Measurements from ENCODE around the gene FIP1L1. TPM values are rescaled to one million over a fixed set of nuclear protein-coding genes. Genes with fewer than 3 reads are reported as not detected.

FIP1L1 gene
- total and polyA plus RNA-seq, 2 of the 13 experiments (the other 11 are each of a cell fraction or from before 2014, with no cell fraction given), result 14.9 to 69.4 TPM

- TF ChIP-seq, protein P1, sequence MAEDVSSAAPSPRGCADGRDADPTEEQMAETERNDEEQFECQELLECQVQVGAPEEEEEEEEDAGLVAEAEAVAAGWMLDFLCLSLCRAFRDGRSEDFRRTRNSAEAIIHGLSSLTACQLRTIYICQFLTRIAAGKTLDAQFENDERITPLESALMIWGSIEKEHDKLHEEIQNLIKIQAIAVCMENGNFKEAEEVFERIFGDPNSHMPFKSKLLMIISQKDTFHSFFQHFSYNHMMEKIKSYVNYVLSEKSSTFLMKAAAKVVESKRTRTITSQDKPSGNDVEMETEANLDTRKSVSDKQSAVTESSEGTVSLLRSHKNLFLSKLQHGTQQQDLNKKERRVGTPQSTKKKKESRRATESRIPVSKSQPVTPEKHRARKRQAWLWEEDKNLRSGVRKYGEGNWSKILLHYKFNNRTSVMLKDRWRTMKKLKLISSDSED (CRISPR knock-in tag; IDR thresholded peaks at IDR 0.05), result no peak
- TF ChIP-seq SRF (IDR thresholded peaks at IDR 0.05; ENCODE audit: low read depth, low read length) (no peak), TFE3 (CRISPR knock-in tag; IDR thresholded peaks at IDR 0.05) (no peak), GATA4 (IDR thresholded peaks at IDR 0.05; ENCODE audit: borderline replicate concordance, low read depth) (no peak), ZBTB20 (CRISPR knock-in tag; IDR thresholded peaks at IDR 0.05; ENCODE audit: borderline replicate concordance, low read depth) (0 out of 2 replicates have a peak, but pooled peaks have one; percentile 27), PRMT3 (CRISPR knock-in tag; IDR thresholded peaks at IDR 0.05; ENCODE audit: borderline replicate concordance, low read depth) (no peak), SKI (IDR thresholded peaks at IDR 0.05; ENCODE audit: partially characterized antibody) (no peak), MED1 (CRISPR knock-in tag; IDR thresholded peaks at IDR 0.05) (peak; percentile 30; the same call in 1 of the 2 replicates), ZBTB49 (CRISPR knock-in tag; IDR thresholded peaks at IDR 0.05; ENCODE audit: borderline replicate concordance) (no peak), ZNF629 (CRISPR knock-in tag; conservative IDR thresholded peaks at IDR 0.05) (peak; percentile 49; the same call in 1 of the 2 replicates), ZMYM2 (CRISPR knock-in tag; IDR thresholded peaks at IDR 0.05) (no peak), HOXD1 (CRISPR knock-in tag; IDR thresholded peaks at IDR 0.05) (no peak), ZNF292 (CRISPR knock-in tag; IDR thresholded peaks at IDR 0.05; ENCODE audit: borderline replicate concordance, low read depth) (peak; percentile 79; the same call in 1 of the 2 replicates), TP53 (CRISPR knock-in tag; conservative IDR thresholded peaks at IDR 0.05) (no peak), RXRA (CRISPR knock-in tag; IDR thresholded peaks at IDR 0.05) (0 out of 2 replicates have a peak, but pooled peaks have one; percentile 17), FOXK2 (IDR thresholded peaks at IDR 0.05) (no peak), POLR2A (IDR thresholded peaks at IDR 0.05; ENCODE audit: insufficient read depth in 1 of 2, low read depth in 2 of 2, low read length in 2 of 2) (peak in 1 of 2 experiments; percentile 35; a peak in 1 of 4 replicates), ZNF274 (CRISPR knock-in tag; IDR thresholded peaks at IDR 0.05) (no peak), HDAC1 (CRISPR knock-in tag; IDR thresholded peaks at IDR 0.05) (no peak)
- TF ChIP-seq, protein P2, sequence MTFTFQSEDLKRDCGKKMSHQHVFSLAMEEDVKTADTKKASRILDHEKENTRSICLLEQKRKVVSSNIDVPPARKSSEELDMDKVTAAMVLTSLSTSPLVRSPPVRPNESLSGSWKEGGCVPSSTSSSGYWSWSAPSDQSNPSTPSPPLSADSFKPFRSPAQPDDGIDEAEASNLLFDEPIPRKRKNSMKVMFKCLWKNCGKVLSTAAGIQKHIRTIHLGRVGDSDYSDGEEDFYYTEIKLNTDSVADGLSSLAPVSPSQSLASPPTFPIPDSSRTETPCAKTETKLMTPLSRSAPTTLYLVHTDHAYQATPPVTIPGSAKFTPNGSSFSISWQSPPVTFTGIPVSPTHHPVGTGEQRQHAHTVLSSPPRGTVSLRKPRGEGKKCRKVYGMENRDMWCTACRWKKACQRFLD (CRISPR knock-in tag; IDR thresholded peaks at IDR 0.05; ENCODE audit: borderline replicate concordance), result no peak
- TF ChIP-seq, protein P3, sequence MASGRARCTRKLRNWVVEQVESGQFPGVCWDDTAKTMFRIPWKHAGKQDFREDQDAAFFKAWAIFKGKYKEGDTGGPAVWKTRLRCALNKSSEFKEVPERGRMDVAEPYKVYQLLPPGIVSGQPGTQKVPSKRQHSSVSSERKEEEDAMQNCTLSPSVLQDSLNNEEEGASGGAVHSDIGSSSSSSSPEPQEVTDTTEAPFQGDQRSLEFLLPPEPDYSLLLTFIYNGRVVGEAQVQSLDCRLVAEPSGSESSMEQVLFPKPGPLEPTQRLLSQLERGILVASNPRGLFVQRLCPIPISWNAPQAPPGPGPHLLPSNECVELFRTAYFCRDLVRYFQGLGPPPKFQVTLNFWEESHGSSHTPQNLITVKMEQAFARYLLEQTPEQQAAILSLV (CRISPR knock-in tag; IDR thresholded peaks at IDR 0.05; ENCODE audit: borderline replicate concordance), result no peak
- TF ChIP-seq, protein P4, sequence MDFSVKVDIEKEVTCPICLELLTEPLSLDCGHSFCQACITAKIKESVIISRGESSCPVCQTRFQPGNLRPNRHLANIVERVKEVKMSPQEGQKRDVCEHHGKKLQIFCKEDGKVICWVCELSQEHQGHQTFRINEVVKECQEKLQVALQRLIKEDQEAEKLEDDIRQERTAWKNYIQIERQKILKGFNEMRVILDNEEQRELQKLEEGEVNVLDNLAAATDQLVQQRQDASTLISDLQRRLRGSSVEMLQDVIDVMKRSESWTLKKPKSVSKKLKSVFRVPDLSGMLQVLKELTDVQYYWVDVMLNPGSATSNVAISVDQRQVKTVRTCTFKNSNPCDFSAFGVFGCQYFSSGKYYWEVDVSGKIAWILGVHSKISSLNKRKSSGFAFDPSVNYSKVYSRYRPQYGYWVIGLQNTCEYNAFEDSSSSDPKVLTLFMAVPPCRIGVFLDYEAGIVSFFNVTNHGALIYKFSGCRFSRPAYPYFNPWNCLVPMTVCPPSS (IDR thresholded peaks at IDR 0.05), result no peak
These were observed 130.3 kb downstream of the FIP1L1 start (continued) for GRCh38 chr4:53507671-53508286.
